AG04450 (cell line): ENCODE data around the gene ID1. TPM values are rescaled to one million over a fixed set of nuclear protein-coding genes. Genes with fewer than 3 reads are reported as not detected.
A peak's percentile ranks its signal among the peaks of the same experiment; 100 is the strongest.

Source experiments
- CTCF ChIA-PET: fragments of 300-600, 350-600 bp; formaldehyde crosslinking; extraction: SDS; loops from one replicate; lab custom pipeline; 2022; ENCODE audit warnings: antibody characterized with exemption, inconsistent platforms; lab: Charles Lee
- POLR2A ChIA-PET: fragments of 350-600 bp; formaldehyde crosslinking; extraction: SDS; loops from one replicate; lab custom pipeline; 2021; ENCODE audit warnings: antibody characterized with exemption, inconsistent platforms; lab: Yijun Ruan, JAX
- DNase-seq: peaks from one replicate; pipeline ENCODE4 v3.0.0-alpha.2; 2011; ENCODE audit warnings: low read depth, low spot score
- H3K27ac ChIP-seq: one replicate; pipeline ENCODE4 v1.5.1; 2012; ENCODE audit warnings: low read depth, low read length, control low read depth
- H3K27me3 ChIP-seq: one replicate; pipeline ENCODE4 v1.6.0; 2012; ENCODE audit warnings: low read length; ENCODE audit not compliant: control insufficient read depth, insufficient read depth
- H3K4me3 ChIP-seq: 2 replicates; pipeline ENCODE4 v1.5.1; 2011; ENCODE audit warnings: mild to moderate bottlenecking, low read depth, low read length, control low read depth
- H3K9me3 ChIP-seq: 2 replicates; pipeline ENCODE4 v1.5.1; 2012; ENCODE audit warnings: low read length; ENCODE audit not compliant: control insufficient read depth, insufficient read depth
- CTCF ChIP-seq: IDR thresholded peaks from 2 replicates; pipeline ENCODE4 v1.5.1; 2011; ENCODE audit warnings: low read depth, low read length, control low read depth, inconsistent platforms
- polyA plus RNA-seq: library from polyadenylated mRNA; depleted of rRNA; stranded (reverse); fragments of >200 nt; gene quantifications from 2 replicates; pipeline ENCODE4 v1.2.3, GENCODE V29; 2011

Gene ID1
- polyA plus RNA-seq, 1 experiment: 7.8 TPM

GRCh38 chr20:31597481-31597855 is 7.6 kb upstream of the ID1 start:
- H3K27ac ChIP-seq: no peak overlapping the region
- no peaks in the 10 kb centered on the region for H3K9me3 ChIP-seq
- TF ChIP-seq CTCF: no peak
- ChIA-PET CTCF (interaction anchor here (1.0 to 1.6 kb wide), 3 partner anchors 29 to 38 kb away, joined by 3 to 5 read pairs (median 5); no protein-coding TSS in a partner anchor), POLR2A (interaction anchor here (3.1 kb wide), 1 partner anchor 24 kb away, joined by 22 read pairs; no protein-coding TSS in a partner anchor)
- no peak overlapping the region for H3K4me3 ChIP-seq
- DNase-seq: no peak
- no peaks in the 10 kb centered on the region for H3K27me3 ChIP-seq

GRCh38 chr20:31602431-31602778 is 2.7 kb upstream of the ID1 start:
- Histone ChIP-seq H3K27ac (peak overlapping the region; percentile 39), H3K27me3 (no peaks in the 10 kb centered on the region), H3K4me3 (no peak overlapping the region), H3K9me3 (no peaks in the 10 kb centered on the region; the same call in 1 of the 2 replicates)
- DNase-seq: no peak
- no peak for TF ChIP-seq CTCF
- ChIA-PET CTCF (interaction anchor here (0.5 to 17.7 kb wide), 4 partner anchors 11 to 121 kb away, joined by 3 to 1107 read pairs (median 12); no protein-coding TSS in a partner anchor), POLR2A (interaction anchor here (0.9 to 7.0 kb wide), 2 partner anchors 9 to 29 kb away, joined by 4 to 131 read pairs; no protein-coding TSS in a partner anchor)

GRCh38 chr20:31602779-31603441 is 2.2 kb upstream of the ID1 start:
- DNase-seq: no peak
- no peak for TF ChIP-seq CTCF
- ChIA-PET POLR2A (interaction anchor here (0.9 to 7.0 kb wide), 3 partner anchors 10 to 35 kb away, joined by 4 to 131 read pairs (median 42); no protein-coding TSS in a partner anchor), CTCF (interaction anchor here (0.5 to 17.7 kb wide), 4 partner anchors 10 to 120 kb away, joined by 3 to 1107 read pairs (median 12); no protein-coding TSS in a partner anchor)
- H3K27me3 ChIP-seq: no peaks in the 10 kb centered on the region
- peak overlapping the region; percentile 10; the same call in 1 of the 2 replicates for H3K4me3 ChIP-seq
- H3K9me3 ChIP-seq: no peaks in the 10 kb centered on the region; the same call in 1 of the 2 replicates
- H3K27ac ChIP-seq: peak overlapping the region; percentile 39

- Histone ChIP-seq H3K27me3 (no peaks in the 10 kb centered on the region), H3K27ac (peak overlapping the region; percentile 70), H3K9me3 (no peaks in the 10 kb centered on the region; the same call in 1 of the 2 replicates), H3K4me3 (peak overlapping the region; percentile 90)
- POLR2A ChIA-PET: interaction anchor here (0.6 to 7.0 kb wide), 13 partner anchors 8 to 124 kb away, joined by 3 to 131 read pairs (median 9); no protein-coding TSS in a partner anchor
- no peak for TF ChIP-seq CTCF
- CTCF ChIA-PET: interaction anchor here (1.6 to 17.7 kb wide), 4 partner anchors 9 to 120 kb away, joined by 3 to 1107 read pairs (median 8); no protein-coding TSS in a partner anchor
- DNase-seq: peak; percentile 63
Observed at GRCh38 chr20:31603822-31604566, 1.1 kb upstream of the ID1 start.
